NCI-H748 (cell line): ENCODE measurements around the gene MRGPRF.

Experiments used
- DNase-seq: peaks from one replicate; lab custom pipeline; 2025; ENCODE audit not compliant: unreplicated experiment; lab: John Stamatoyannopoulos, UW

Gene MRGPRF

GRCh38 chr11:69027704-69028372 lies 14.8 kb upstream of the MRGPRF start:
- DNase-seq: no peak

DNA sequence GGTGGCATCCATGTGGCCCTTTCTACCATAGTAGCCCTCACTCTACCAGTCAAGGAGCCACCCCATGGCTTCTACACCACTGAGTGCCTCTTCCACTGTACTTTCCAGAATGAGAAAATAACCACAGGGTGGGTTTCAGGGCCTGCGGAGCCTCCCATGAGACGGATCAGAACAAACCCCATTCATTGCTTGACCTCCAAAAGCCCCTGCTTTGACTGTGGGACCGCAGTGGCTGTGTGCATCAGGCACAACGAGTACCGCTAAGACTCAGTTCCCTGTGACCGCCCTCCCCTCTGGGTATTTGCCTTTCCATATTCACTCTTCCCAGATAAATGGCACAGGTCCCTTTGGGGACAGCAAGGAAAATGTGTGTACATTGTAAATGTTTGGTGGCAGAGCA lies 11.5 kb upstream of the MRGPRF start:
- no peak for DNase-seq

DNA sequence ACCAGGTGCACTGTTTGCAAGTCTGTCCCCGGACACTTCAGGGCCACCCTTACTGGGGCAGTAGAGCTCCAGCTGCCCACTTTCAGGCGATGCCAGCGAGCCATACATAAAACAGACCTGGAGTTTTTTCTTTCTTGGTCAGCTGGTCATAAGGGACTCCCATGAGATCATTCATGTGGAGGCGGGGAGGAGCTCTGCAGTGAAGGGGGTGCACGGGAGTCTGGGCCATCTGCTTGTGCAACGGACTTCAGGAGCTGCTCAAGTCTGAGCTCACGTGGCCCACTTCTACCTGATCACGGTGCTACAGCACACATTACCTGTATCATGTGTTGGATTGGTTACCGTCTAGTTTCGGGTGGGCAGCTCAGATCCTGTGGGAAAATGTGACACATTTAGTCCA lies 9.2 kb upstream of the MRGPRF start:
- DNase-seq: no peak

- DNase-seq: no peak
Measured at GRCh38 chr11:69018924-69019323, 5.9 kb upstream of the MRGPRF start.

- no peak for DNase-seq
Measured at GRCh38 chr11:69017951-69018350, 4.9 kb upstream of the MRGPRF start.

- DNase-seq: no peak
Measured at GRCh38 chr11:69014898-69015549, 2.0 kb upstream of the MRGPRF start.

GRCh38 chr11:69014084-69014851 lies 1.2 kb upstream of the MRGPRF start:
- DNase-seq: no peak

DNA sequence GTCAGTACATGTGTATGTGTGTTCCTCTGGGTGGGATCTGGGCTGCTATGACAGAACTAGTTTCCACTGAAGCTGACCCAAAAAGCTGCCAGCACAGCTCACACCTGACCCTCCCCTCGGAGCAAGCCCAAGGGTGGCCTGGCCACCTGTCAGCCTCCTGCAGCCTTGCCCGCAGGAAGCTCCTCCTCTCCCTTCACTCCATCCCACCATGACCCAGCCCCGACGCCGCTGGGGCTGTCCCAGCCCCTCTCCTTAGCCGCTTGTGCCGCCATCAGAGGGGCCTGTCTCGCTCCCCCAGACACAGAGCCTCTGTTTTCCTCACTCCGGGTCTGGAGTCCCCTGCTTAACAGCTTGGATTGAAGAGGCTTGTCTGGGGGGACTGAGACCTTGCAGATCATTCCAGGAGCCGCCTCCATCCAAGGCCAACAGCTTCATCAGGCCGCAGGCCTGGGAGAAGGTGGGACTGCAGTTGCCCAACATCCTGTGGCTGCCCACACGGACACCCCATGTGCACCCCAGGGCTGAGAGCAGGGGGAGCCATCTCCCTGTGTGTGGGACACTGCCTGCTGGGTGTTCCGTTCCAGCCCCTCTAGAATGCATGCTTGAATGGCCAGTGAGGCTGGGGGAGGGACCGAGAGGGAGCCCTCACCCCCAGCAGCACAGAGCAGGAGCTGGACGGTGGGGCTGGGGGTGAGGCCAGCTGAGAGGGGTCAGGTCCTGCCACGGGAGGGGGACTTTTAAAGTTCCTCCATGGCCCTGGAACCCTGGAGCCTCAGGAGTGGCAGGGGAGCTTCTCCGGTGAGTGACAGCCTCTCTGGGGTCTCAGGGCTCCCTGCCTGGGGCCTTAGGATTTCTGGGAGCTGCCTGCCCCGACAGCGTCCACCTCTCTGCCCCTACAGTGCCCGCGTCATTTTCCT lies 696 bp downstream of the MRGPRF start:
- DNase-seq: no peak

- DNase-seq: no peak
Measured at GRCh38 chr11:69011624-69012091, 1.4 kb downstream of the MRGPRF start.

- no peak for DNase-seq
Measured at GRCh38 chr11:69010964-69011623, 2.0 kb downstream of the MRGPRF start.

GRCh38 chr11:69010361-69010891 lies 2.6 kb downstream of the MRGPRF start:
- no peak for DNase-seq

DNA sequence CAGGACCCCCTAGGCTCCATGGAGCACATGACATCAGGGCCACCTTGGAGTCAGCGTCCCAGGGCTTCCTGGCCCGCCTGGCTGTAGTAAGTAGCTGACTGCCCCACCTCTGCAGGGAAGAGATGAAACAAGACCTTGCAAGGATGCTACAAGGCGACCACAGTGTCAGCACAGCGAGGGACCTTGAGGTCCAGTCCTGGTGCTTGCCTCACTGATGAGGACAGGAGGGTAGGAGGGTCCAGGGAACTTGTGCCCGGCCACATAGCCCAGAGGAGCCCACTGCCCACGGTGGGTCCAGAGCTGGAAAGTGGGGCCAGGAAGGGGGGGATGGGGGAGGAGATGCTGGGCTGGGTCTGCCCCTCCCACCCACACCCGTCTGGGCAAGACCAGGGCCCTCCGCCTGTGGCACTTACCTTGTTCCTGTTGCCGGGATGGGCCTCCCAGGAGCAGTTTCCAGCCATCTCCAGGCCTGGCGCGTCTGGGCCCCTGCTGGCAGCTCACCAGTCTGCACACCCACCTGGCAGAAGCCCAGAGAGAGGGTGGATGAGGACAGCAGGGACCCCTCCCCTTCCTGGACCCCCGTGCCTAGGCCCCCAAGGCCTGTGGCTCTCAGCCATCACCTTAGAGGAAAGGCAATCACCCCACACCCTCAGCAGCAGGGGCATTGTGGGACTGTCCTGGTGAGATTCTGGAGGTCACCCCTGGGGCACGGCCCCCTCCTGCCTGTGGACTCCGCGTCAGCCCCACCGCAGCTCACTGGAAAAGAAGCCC lies 3.4 kb downstream of the MRGPRF start:
- DNase-seq: no peak

- DNase-seq: no peak
Measured at GRCh38 chr11:69008737-69009440, 4.2 kb downstream of the MRGPRF start.

DNA sequence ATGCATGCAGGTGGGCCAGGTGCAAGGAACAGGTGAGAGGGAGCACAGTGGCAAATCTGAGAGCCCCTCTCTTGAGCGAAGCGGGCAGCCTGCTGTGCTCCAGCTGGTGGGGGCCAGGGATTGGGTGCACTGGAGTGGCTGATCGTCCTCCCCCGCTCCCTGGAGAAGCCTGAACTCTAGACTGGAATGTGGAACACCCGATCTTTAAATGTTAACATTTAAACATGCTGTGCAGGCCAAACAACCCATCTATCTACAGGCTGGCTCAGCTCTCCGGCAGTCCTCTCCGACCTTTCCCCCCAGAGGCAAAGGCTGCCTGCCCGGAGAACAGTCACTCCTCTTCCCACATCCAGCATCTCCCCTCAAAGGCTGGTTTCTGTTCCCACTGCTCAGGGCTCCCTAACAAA lies 5.1 kb downstream of the MRGPRF start:
- no peak for DNase-seq

DNA sequence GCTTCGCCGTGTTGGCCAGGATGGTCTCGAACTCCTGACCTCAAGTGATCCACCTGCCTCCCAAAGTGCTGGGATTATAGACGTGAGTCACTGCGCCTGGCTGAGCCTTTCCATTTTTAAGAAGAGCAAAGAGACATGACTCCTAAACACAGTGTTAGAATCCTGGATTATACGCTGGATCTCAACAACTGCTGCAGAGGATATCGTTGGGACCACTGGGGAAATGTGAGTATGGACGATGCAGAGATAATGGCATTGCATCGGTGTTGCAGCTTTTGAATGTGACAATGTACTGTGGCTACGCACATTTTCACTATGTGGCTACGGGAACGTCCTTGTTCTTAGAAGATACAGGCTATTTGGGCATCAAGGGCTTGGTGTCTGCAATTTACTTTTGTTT lies 6.2 kb downstream of the MRGPRF start:
- DNase-seq: no peak

DNA sequence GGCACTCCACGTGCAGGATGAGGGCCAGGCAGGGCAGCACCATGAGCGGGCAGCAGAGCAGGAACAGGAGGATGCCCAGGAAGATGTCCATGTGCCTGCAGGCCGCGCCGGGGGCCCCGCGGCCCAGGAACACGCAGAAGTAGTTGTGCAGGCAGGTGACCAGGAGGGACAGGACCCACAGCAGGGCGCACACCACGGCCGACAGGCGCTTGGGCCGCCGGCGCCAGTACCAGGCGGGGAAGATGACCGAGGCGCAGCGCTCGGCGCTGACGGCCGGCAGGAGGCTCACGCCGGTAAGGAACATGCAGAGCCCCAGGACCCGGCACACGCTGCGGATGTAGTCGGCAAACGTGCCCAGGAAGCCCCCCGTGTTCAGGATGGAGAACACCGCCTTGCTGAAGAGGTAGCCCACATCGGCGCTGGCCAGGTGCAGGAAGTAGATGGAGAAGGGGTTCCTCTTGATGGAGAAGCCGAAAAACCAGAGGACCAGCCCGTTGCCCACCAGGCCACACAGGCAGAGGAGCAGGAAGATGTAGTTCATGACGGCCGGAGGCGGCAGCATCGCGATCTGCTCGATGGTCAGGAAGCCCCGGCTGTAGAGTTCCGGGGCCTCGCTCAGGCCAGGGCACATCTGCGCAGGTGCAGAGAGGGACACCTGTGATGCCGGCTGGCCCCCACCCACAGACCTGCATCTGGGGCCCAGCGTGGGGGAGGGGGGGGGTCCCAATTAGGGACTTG lies 7.2 kb downstream of the MRGPRF start:
- no peak for DNase-seq

DNA sequence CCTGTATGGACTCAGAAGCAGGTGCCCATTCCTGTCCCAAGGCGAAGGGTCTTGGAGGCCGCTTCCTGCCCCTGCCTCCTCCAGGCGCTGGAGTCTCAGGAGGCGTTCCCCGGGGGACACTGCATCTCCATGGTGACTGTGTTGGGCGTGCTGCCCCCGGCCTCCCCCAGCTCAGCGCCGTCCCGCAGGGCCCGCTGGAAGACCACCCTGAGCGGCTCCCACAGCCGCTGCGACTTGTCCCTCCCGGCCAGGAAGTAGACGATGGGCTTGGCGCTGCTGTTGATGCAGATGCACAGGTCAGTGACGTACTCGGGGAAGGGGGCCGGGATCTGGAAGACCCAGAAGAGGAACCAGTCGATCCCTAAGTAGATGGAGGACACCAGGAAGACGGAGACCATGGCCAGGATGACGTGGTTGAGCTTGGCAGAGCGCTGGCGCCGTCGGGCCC lies 7.8 kb downstream of the MRGPRF start:
- DNase-seq: no peak
